C1 segment of cervical spinal cord (tissue), 14 donors: ENCODE measurements around the gene KBTBD6.
"Not testable (repeated sequence)": the region's sequence is repeated elsewhere in the genome, so short reads cannot be mapped to it uniquely, and the experiment has no call there.

ENCODE experiments used
- DNase-seq, 14 donors: peaks; one replicate each; lab custom pipeline; 2025; lab: John Stamatoyannopoulos, UW

The KBTBD6 gene, protein sequence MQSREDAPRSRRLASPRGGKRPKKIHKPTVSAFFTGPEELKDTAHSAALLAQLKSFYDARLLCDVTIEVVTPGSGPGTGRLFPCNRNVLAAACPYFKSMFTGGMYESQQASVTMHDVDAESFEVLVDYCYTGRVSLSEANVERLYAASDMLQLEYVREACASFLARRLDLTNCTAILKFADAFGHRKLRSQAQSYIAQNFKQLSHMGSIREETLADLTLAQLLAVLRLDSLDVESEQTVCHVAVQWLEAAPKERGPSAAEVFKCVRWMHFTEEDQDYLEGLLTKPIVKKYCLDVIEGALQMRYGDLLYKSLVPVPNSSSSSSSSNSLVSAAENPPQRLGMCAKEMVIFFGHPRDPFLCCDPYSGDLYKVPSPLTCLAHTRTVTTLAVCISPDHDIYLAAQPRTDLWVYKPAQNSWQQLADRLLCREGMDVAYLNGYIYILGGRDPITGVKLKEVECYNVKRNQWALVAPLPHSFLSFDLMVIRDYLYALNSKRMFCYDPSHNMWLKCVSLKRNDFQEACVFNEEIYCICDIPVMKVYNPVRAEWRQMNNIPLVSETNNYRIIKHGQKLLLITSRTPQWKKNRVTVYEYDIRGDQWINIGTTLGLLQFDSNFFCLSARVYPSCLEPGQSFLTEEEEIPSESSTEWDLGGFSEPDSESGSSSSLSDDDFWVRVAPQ

DNA sequence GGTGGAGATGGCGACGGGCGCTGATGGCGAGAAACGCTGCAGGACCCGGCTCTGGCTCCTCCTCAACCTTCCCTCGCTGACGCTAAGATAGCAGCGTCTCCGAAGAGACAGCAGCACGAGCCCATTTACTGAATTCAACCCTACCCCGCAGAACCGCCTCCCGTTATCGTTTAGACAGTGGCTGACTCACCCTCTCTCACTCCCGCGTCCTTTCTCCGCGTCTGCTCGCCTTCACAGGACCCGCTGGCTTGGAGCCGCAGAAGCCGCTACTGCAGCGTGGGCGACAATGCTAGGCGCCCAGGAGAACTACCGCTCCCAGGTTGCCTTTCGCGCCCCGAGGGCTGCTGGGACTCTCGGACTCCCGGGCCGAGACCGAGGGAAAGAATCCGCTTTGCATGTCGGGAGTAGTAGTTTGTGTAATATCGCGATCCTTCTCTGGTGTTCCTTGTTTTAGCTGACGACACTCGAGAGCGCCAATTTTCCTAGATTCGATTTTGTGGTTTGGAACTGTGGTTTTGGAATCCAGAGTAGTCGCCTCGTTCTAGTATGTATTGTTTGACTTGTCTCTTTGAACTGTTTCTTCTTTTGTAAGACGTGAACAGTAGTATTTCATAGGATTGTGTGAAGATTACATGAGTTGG is at the start of gene KBTBD6:
TSS of gene KBTBD6 (minus strand) at position 291 of the 641 bp plus-strand sequence. CDS start 291 bp downstream, outside the sequence.
- DNase-seq: peak; percentile 74 to 98 (median 95)

- DNase-seq: no peak
Measured at GRCh38 chr13:41182231-41182630, 49.6 kb upstream of the KBTBD6 start.

DNA sequence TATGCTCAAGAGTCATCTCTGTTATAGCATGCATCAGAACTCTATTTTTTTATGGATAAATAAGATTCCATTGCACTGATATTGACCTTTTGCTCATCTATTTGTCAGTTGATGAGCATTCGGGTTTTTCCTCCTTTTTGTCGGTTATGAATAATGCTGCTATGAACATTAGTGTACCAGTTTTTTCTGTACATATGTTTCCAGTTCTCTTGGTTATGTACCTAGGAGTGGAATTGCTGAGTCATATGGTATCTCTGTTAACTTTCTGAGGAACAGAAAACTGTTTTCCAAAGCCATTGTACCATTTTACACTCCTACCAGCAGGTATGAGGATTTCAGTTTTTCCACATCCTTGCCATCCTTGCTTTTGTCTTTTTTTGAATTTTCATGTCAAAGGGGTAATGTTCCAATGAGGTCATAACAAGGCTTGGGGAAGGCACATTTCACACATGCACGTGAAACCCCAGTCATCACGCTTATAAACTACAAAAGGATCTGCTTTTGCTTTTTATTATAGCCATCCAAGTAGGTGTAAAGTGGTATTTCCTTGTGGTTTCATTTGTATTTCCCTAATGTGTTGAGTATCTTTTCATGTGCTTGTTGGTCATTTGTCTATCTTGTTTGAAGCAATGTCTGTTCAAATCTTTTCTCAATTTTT is 47.1 kb upstream of the KBTBD6 start:
- no peak for DNase-seq

GRCh38 chr13:41178040-41178439 is 45.4 kb upstream of the KBTBD6 start:
- DNase-seq: no peak

DNA sequence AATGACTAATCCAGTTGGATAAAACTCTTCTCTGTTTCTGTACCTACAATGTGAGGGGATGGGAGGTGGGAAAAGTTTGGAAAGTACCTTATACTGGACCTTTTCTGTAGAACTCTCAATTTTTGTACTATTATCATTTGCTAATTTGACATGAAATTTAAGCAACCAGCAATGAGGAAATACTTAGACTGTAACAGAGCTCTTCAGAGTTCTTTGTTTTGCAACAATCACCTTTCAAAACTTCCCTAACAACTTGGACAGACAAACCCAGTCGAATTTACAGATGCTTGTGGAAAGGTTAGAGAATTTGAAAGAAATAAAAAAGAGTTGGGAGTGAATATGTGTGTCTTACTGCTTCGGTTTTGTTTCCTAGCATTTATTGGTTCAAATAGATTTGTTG is 45.0 kb upstream of the KBTBD6 start:
- no peak for DNase-seq

- not testable (repeated sequence) for DNase-seq
Measured at GRCh38 chr13:41175576-41175975, 43.0 kb upstream of the KBTBD6 start.

DNA sequence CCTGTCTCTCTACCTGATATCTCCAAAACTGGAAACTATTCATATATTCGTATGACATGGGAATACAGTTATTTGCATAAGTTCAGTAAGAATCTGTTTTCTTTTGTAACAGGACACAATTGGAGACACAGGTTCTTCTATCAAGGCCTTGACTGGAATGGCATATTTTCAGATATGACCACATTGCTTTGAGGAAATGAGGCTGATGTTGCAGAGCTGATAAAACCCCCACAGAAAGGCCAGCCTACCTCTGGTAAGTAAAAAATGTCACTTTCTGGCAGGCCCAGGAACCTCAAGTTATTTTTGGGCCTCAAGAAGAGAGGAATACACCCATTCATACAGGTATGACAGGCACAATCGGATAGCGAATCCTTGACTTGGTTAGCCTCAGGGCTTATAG is 29.5 kb upstream of the KBTBD6 start:
- no peak for DNase-seq

DNA sequence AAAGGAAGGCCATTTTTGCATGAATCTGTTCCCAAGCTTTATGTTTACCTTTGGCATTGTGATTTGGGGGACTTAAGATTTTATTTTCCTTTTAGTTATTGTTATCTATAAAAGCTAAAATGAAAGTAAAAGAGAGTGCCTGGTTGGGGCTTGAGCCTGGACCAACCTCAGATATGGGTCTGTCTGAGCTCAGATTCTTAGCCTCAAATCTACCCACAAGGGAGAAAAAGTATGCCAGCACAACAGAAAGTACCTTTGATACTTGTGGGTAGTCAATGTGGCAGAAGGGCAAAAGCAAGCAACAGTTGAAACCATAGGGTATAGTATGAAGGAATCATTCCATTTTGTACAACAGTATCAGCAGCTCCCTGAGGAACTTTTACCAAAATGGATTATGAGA is 26.6 kb upstream of the KBTBD6 start:
- DNase-seq: no peak

DNA sequence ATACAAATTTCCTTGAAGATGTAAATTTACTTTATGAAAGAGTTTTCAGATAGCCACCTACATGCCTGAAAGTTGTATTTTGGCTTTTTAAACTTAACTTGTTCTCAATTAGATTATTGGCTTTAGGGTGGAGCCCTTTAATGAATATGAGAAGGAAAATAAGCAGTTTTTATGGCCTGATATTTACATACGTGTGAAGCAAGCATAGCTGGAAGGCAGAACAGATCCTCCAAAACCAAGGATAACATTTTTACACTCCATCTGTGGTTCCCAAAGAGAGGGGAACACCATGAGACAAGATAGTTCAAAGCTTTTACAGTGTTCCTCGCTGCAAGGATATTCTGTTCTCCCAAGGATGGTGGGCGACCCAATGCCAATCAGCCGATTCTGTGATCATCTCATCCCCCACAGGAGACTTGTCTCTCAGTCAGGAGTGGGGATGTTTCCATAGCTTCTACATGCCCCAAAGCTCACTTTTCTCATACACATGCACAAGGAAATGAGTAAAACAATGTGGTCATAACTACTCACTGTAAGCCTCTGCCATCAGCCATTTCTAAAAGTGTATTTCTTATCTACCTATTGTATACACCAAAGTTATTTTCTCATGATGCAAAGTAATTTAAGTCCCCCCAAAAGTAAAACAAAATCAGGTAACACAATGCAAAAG is 24.6 kb upstream of the KBTBD6 start:
- DNase-seq: no peak

DNA sequence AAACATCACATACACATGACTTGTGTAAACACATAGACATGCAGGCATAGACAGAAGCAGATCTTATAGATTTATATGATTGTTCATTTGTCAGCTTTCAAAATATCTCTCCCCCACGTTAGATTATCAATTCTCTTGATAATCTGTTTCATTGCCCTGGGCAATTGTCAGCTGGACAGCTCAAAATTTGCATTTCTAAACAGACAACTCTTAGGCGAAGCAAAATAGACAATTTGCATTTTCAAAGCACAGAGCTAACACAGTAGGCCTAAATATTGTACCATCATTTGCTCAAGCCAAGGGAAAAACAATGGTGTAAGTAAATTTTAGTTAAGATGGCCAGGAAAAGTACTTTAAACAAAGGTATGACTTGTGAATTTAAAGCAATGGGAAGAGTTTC is 24.0 kb upstream of the KBTBD6 start:
- no peak for DNase-seq

DNA sequence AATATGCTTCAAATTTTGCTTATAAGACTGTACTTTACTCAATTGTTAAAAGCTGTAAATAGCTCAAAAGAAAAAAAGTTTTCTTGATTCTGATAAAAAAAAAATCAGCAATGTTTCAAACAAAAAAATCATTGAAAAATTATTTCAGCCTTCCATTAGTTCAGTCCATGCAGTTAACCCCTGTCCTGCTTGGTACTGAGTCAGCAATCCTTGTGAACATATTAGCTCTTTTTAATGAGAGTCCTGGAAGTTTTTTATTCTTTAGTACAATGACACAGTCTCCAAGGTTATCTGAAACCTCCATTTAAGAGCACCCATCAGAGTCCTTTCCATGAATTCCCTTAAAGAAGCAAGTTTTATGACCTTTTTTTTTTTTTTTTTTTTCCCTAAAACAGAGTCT is 21.4 kb upstream of the KBTBD6 start:
- no peak for DNase-seq

- DNase-seq: no peak
Measured at GRCh38 chr13:41152005-41152404, 19.4 kb upstream of the KBTBD6 start.

GRCh38 chr13:41150058-41150457 is 17.5 kb upstream of the KBTBD6 start:
- DNase-seq: no peak

DNA sequence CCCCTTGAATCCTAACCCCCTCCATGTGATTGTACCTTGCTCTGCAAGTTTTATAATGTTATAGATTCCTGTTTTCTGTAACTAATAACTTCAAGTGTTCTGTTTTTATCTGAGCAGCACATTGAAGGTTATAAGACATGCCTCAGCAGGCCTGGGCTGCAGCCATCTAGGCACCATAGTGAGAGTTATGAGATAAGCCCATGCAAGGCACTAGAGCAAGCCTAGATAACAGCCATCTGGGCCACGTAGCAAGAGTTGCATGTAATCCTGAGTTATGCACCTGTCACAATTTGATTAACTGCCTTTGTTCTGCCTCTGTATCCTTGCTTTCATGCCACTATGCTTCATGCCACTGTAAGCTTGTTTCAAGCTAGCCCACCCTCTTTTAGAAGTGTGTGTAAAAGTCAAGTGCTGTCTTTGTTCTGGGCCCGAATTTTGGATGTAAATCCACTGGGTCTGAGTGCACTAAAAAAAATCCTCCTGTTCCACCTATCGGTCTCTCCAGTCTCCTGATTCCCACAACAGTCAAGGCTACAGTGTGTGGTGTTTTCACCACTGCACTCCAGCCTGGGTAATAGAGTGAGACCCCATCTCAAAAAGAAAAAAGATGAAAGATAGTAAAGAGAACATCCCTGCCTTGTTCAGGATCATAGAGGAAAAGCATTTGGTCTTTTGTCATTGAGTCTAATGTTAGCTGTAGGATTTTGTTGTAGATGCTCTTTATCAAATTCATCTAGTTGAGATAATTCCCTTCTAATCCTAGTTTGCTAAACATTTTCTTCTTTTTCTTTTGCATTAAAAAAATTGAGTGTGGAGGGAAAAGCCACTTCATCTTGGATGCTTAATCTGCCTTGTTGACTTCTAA is 16.0 kb upstream of the KBTBD6 start:
- DNase-seq: no peak

GRCh38 chr13:41145136-41145908 is 12.7 kb upstream of the KBTBD6 start:
- DNase-seq: no peak

DNA sequence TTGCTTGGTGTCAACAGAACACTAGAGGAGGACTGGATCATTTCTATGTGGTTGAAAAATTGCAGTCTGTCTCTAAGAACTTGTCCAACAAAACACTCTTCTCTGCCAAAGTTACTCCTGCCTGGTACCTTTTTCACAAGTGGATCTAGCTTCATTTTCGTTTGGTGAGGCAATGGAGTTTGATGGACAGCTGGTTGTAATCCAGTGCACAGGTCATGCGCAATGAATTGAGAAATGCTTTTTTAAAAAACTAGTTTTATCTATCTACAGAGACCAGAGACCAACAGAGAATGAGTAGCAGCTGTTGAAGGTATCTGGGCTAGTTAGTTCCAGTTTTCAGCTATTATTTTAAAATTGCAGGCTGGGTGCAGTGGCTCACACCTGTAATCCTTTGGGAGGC is 12.0 kb upstream of the KBTBD6 start:
- no peak for DNase-seq

GRCh38 chr13:41139296-41139966 is 6.8 kb upstream of the KBTBD6 start:
- no peak for DNase-seq

DNA sequence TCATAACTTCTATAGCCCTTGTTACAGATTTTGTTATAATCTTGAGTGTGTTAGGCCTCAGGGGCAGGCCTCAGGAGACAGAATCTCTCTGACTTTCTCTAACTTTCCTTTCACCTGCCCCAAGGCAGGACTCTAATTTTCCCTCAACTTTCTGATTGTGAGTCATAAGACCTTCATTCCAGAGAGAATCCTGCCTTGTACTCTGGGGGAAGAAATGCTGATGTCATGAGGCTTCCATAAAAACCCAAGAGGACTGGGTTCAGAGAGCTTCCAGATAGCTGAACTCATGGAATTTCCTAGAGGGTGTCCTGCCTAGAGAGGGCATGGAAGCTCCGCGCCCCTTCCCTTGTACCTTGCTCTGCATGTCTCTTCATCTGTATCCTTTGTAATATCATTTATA is 5.3 kb upstream of the KBTBD6 start:
- DNase-seq: no peak

DNA sequence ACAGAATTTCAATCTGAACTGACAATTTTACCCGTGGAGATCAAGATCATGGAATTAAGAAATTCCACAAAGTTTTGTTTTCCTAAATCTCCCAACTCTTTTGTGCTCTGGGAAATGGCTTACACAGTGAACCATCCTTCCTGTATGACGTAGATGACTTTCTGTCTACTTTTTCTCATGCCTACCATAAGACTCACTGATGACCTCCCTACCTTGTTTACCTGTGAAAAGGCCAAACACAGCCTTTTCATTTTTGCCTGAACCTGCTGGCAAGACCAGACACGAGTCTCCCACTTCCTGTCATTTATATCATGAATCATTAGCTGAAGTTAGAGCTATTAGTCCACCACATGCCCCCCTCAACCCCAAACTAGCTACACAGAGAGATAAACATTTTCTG is 4.6 kb upstream of the KBTBD6 start:
- DNase-seq: no peak
